ENCODE measurements around the gene POU6F2.

DNA sequence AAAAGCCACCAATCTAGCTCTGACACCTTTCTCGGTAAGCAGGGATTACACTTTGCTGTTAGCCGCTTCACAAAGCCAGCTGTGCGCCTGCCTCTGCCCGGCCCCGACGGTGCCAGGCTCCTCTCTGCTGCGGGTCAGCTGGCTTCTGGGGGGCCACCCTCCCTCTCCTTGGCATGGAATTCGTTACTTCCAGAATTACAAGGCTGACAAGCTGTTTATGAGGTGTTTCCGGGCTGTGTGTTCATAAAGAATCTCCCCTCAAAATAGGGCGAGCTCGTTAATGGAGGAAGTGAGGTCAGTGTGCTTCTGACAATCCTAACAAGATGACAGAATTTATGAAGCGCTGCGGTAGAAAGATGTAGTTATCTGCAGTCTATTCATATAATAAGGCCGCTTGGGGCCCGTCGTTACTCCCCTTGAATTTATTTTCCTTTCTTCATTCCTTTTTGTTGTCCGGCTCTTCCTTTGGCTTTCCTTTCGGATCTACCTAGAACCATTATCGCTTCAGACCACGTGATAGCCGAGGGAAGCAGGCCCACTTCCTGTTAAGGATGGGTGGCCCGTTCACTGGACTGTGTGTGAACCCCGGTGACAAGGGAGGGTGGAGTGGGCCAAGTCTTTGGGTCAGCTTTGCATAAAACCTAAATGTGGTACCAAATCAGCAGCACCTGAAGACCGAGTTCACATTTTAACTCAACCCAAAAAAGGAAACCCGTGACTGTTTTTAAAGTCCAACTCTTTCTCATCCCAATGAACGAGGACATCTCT, 315.5 kb downstream of the POU6F2 start:
- TF ChIP-seq POLR2A (IDR thresholded peaks at IDR 0.05; ENCODE audit: low read depth, low read length) (no peak), MXI1 (IDR thresholded peaks at IDR 0.05; ENCODE audit: borderline replicate concordance, low read depth, low read length) (no peak), SMC3 (IDR thresholded peaks at IDR 0.05; ENCODE audit: low read depth, low read length) (no peak), RAD21 (IDR thresholded peaks at IDR 0.05; ENCODE audit: low read length) (no peak), CEBPB (IDR thresholded peaks at IDR 0.05; ENCODE audit: low read depth, low read length) (no peak), MAFK (IDR thresholded peaks at IDR 0.05; ENCODE audit: low read depth, low read length) (no peak), FOS (IDR thresholded peaks at IDR 0.05; ENCODE audit: low read depth, low read length) (no peak), BHLHE40 (IDR thresholded peaks at IDR 0.05; ENCODE audit: low read depth, low read length) (no peak), RFX5 (IDR thresholded peaks at IDR 0.05; ENCODE audit: low read depth, low read length) (no peak), NFE2L2 (IDR thresholded peaks at IDR 0.05; ENCODE audit: low read depth, low read length) (no peak)
- TF ChIP-seq, protein P1, sequence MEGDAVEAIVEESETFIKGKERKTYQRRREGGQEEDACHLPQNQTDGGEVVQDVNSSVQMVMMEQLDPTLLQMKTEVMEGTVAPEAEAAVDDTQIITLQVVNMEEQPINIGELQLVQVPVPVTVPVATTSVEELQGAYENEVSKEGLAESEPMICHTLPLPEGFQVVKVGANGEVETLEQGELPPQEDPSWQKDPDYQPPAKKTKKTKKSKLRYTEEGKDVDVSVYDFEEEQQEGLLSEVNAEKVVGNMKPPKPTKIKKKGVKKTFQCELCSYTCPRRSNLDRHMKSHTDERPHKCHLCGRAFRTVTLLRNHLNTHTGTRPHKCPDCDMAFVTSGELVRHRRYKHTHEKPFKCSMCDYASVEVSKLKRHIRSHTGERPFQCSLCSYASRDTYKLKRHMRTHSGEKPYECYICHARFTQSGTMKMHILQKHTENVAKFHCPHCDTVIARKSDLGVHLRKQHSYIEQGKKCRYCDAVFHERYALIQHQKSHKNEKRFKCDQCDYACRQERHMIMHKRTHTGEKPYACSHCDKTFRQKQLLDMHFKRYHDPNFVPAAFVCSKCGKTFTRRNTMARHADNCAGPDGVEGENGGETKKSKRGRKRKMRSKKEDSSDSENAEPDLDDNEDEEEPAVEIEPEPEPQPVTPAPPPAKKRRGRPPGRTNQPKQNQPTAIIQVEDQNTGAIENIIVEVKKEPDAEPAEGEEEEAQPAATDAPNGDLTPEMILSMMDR (conservative IDR thresholded peaks at IDR 0.05; ENCODE audit: low read depth, low read length) = no peak
- TF ChIP-seq, protein P2, sequence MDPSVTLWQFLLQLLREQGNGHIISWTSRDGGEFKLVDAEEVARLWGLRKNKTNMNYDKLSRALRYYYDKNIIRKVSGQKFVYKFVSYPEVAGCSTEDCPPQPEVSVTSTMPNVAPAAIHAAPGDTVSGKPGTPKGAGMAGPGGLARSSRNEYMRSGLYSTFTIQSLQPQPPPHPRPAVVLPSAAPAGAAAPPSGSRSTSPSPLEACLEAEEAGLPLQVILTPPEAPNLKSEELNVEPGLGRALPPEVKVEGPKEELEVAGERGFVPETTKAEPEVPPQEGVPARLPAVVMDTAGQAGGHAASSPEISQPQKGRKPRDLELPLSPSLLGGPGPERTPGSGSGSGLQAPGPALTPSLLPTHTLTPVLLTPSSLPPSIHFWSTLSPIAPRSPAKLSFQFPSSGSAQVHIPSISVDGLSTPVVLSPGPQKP (IDR thresholded peaks at IDR 0.05; ENCODE audit: borderline replicate concordance, low read depth, low read length) = no peak

Data from IMR-90 (cell line).